H1 (cell line): ENCODE data around the gene GAB2. TPM values are rescaled to one million over a fixed set of nuclear protein-coding genes. Genes with fewer than 3 reads are reported as not detected.

ENCODE experiments used
- CTCF ChIA-PET: fragments of 300-600 bp; sonication (Branson Sonifier 250); formaldehyde crosslinking; loops from one replicate; lab custom pipeline; 2021; ENCODE audit not compliant: partially characterized antibody; lab: Charles Lee
- POLR2A ChIA-PET: fragments of 300-600 bp; sonication (Branson Sonifier 250); formaldehyde crosslinking; loops from one replicate; lab custom pipeline; 2021; ENCODE audit warnings: inconsistent platforms; ENCODE audit not compliant: partially characterized antibody; lab: Charles Lee
- DNase-seq, 2 experiments: peaks; one replicate each; pipeline versions ENCODE4 v3.0.0 to v3.0.0-alpha.2; 2010 to 2022; ENCODE audit warnings: low spot score in 2 of 2, low read depth in 1 of 2, mixed read lengths in 1 of 2
- FAIRE-seq: peaks from 2 replicates; lab custom pipeline; 2011; peaks lifted over from hg19 to GRCh38; lab: Jason Lieb, UNC
- H2AFZ ChIP-seq: 2 replicates; pipeline ENCODE4 v1.8.1; 2012; ENCODE audit warnings: low read length, inconsistent platforms
- H2AK5ac ChIP-seq: 2 replicates; pipeline ENCODE4 v1.6.1; 2013; ENCODE audit warnings: low read depth, low read length
- H2BK120ac ChIP-seq: replicated peaks from 2 replicates; pipeline ENCODE3; 2013; ENCODE audit warnings: low read depth, low read length, inconsistent platforms
- H2BK12ac ChIP-seq: 2 replicates; pipeline ENCODE4 v1.6.1; 2013; ENCODE audit warnings: low read depth, low read length
- H2BK15ac ChIP-seq: 2 replicates; pipeline ENCODE4 v1.6.1; 2013; ENCODE audit warnings: low read length
- H2BK20ac ChIP-seq: 2 replicates; pipeline ENCODE4 v1.6.1; 2013; ENCODE audit warnings: low read length
- H2BK5ac ChIP-seq: 2 replicates; pipeline ENCODE4 v1.6.1; 2013; ENCODE audit warnings: low read depth, low read length
- H3K14ac ChIP-seq: 2 replicates; pipeline ENCODE4 v1.6.1; 2013; ENCODE audit warnings: inconsistent platforms; ENCODE audit not compliant: insufficient read length
- H3K18ac ChIP-seq: 2 replicates; pipeline ENCODE4 v1.6.1; 2013; ENCODE audit warnings: low read length; ENCODE audit errors: extremely low read depth
- H3K23ac ChIP-seq: 2 replicates; pipeline ENCODE4 v1.6.1; 2013; ENCODE audit warnings: inconsistent platforms; ENCODE audit not compliant: insufficient read length
- H3K23me2 ChIP-seq: 2 replicates; pipeline ENCODE4 v1.6.1; 2013; ENCODE audit warnings: low read depth, low read length
- H3K27ac ChIP-seq: 2 replicates; pipeline ENCODE4 v1.6.1; 2011; ENCODE audit warnings: low read depth, low read length, inconsistent platforms
- H3K27me3 ChIP-seq, 4 experiments: replicated peaks in 1 of 4; 1 replicate in 1 of 4; 2 replicates in 3 of 4; pipeline versions ENCODE4 v1.6.1 to v1.8.1; 2011 to 2013; ENCODE audit warnings: low read length in 3 of 4, mild to moderate bottlenecking in 3 of 4, inconsistent platforms in 2 of 4, mixed read lengths in 2 of 4, moderate library complexity in 1 of 4; ENCODE audit not compliant: control insufficient read depth in 3 of 4, insufficient read depth in 3 of 4; ENCODE audit errors: extremely low read depth in 1 of 4
- H3K36me3 ChIP-seq, 4 experiments: 2 replicates each; pipeline versions ENCODE4 v1.6.1 to v1.8.1; 2011 to 2013; ENCODE audit warnings: mild to moderate bottlenecking in 4 of 4, low read length in 3 of 4, moderate library complexity in 2 of 4, control low read depth in 1 of 4, inconsistent platforms in 1 of 4; ENCODE audit not compliant: insufficient read depth in 4 of 4, control insufficient read depth in 2 of 4
- H3K4ac ChIP-seq: replicated peaks from 2 replicates; pipeline ENCODE3; 2013; ENCODE audit warnings: low read length, low read depth, mixed read lengths, inconsistent platforms; ENCODE audit not compliant: insufficient read length
- H3K4me1 ChIP-seq, 4 experiments: replicated peaks in 1 of 4; 1 replicate in 1 of 4; 2 replicates in 3 of 4; pipeline versions ENCODE4 v1.6.1 to v1.8.1; 2011 to 2013; ENCODE audit warnings: low read length in 3 of 4, inconsistent platforms in 2 of 4, mixed read lengths in 1 of 4; ENCODE audit not compliant: insufficient read depth in 4 of 4, control insufficient read depth in 3 of 4
- H3K4me2 ChIP-seq, 2 experiments: 2 replicates each; pipeline versions ENCODE4 v1.6.1 to v1.8.1; 2011 to 2013; ENCODE audit warnings: low read depth in 2 of 2, low read length in 2 of 2, control low read depth in 1 of 2, inconsistent platforms in 1 of 2, mild to moderate bottlenecking in 1 of 2; ENCODE audit not compliant: insufficient read depth in 1 of 2
- H3K4me3 ChIP-seq, 4 experiments: fragments of 200-600, 300-600 bp in 1 of 4; sonication (generic), shearing (Covaris generic), sonication (Bioruptor Twin) in 1 of 4; 2 replicates each; pipeline versions ENCODE4 v1.5.1 to v1.8.1; 2011 to 2016; ENCODE audit warnings: low read length in 4 of 4, low read depth in 3 of 4, control low read depth in 2 of 4, inconsistent platforms in 2 of 4, mild to moderate bottlenecking in 2 of 4, mixed read lengths in 1 of 4, moderate library complexity in 1 of 4; ENCODE audit not compliant: insufficient read depth in 2 of 4; ENCODE audit errors: extremely low read depth in 1 of 4
- H3K56ac ChIP-seq: replicated peaks from 2 replicates; pipeline ENCODE3; 2013; ENCODE audit warnings: low read depth, mild to moderate bottlenecking, mixed read lengths, low read length, inconsistent platforms; ENCODE audit not compliant: insufficient read length
- H3K79me1 ChIP-seq: 2 replicates; pipeline ENCODE4 v1.6.1; 2013; ENCODE audit warnings: low read depth, low read length, control low read depth
- H3K79me2 ChIP-seq, 2 experiments: 2 replicates each; pipeline versions ENCODE4 v1.6.1 to v1.8.1; 2012 to 2013; ENCODE audit warnings: low read length in 2 of 2, mild to moderate bottlenecking in 2 of 2, inconsistent platforms in 1 of 2; ENCODE audit not compliant: insufficient read depth in 2 of 2, control insufficient read depth in 1 of 2
- H3K9ac ChIP-seq, 4 experiments: replicated peaks in 1 of 4; 1 replicate in 1 of 4; 2 replicates in 3 of 4; pipeline versions ENCODE4 v1.6.1 to v1.8.1; 2011 to 2013; ENCODE audit warnings: low read depth in 3 of 4, low read length in 3 of 4, control low read depth in 2 of 4, mild to moderate bottlenecking in 2 of 4, moderate library complexity in 2 of 4, inconsistent platforms in 1 of 4; ENCODE audit errors: extremely low read depth in 1 of 4
- H3K9me3 ChIP-seq, 2 experiments: 2 replicates each; pipeline versions ENCODE4 v1.6.1 to v1.8.1; 2012 to 2013; ENCODE audit warnings: mild to moderate bottlenecking in 2 of 2, moderate library complexity in 2 of 2, control low read depth in 1 of 2, inconsistent platforms in 1 of 2, low read depth in 1 of 2, low read length in 1 of 2, mixed read lengths in 1 of 2; ENCODE audit not compliant: insufficient read depth in 2 of 2
- H4K20me1 ChIP-seq, 2 experiments: replicated peaks in 1 of 2; 2 replicates each; pipeline versions ENCODE3 to v1.8.1; 2011 to 2013; ENCODE audit warnings: inconsistent platforms in 2 of 2, low read length in 2 of 2, mild to moderate bottlenecking in 1 of 2; ENCODE audit not compliant: insufficient read depth in 2 of 2, control insufficient read depth in 1 of 2
- H4K5ac ChIP-seq: 2 replicates; pipeline ENCODE4 v1.6.1; 2013; ENCODE audit warnings: low read length, low read depth, mixed read lengths, inconsistent platforms; ENCODE audit not compliant: insufficient read length
- H4K8ac ChIP-seq: 2 replicates; pipeline ENCODE4 v1.8.0; 2013; ENCODE audit warnings: mild to moderate bottlenecking, moderate library complexity, low read length, inconsistent platforms; ENCODE audit not compliant: insufficient read depth; ENCODE audit errors: extremely low read depth
- H4K91ac ChIP-seq: replicated peaks from 2 replicates; pipeline ENCODE3; 2013; ENCODE audit warnings: low read length, mixed read lengths, inconsistent platforms; ENCODE audit not compliant: insufficient read length
- CTBP2 ChIP-seq: IDR thresholded peaks from 2 replicates; pipeline ENCODE4 v1.7.0; 2011; ENCODE audit warnings: borderline replicate concordance, mild to moderate bottlenecking, moderate library complexity, mixed read lengths, low read length; ENCODE audit not compliant: insufficient read depth, insufficient read length
- TAF7 ChIP-seq: optimal IDR thresholded peaks from 2 replicates; pipeline ENCODE3; 2011; ENCODE audit warnings: low read depth, mild to moderate bottlenecking, inconsistent platforms, low read length, moderate library complexity, borderline replicate concordance
- WGBS, 2 experiments: shearing (Covaris generic) in 1 of 2; methylation state at CpG; one replicate each; pipeline versions ENCODE4 v1.1.6 to v1.1.7; 2013 to 2015; ENCODE audit warnings: low lambda C conversion rate in 2 of 2, mixed read lengths in 2 of 2, inconsistent platforms in 1 of 2, low coverage in 1 of 2, missing lambda C conversion rate in 1 of 2; ENCODE audit not compliant: insufficient replicate concordance in 2 of 2, insufficient coverage in 1 of 2, insufficient read length in 1 of 2; ENCODE audit errors: extremely low coverage in 1 of 2, missing lambda C conversion rate in 1 of 2; 5-methylcytosine and 5-hydroxymethylcytosine counted together
- polyA plus RNA-seq, 7 experiments: library from polyadenylated mRNA; depleted of rRNA in 3 of 7; stranded (reverse) in 5 of 7; unstranded in 2 of 7; fragments of >200 nt in 5 of 7; fragments of 200-250 nt in 2 of 7; gene quantifications; 1 replicate in 5 of 7; 2 replicates in 1 of 7; 4 replicates in 1 of 7; pipeline versions ENCODE4 v1.2.1 to v1.2.3, GENCODE V29; 2011 to 2013; ENCODE audit warnings: missing spikeins in 2 of 7, mixed read lengths in 2 of 7
- total RNA-seq: library from RNA; stranded (reverse); fragmentation: NEBNext Ultra II Directional; extraction: Animal tissue kit (Norgen Biotek cat#: 25700); gene quantifications from 2 replicates; pipeline ENCODE4 v1.2.1, GENCODE V29; 2021

The GAB2 gene
- total and polyA plus RNA-seq, 2 of the 8 experiments (the other 6 are each of a cell fraction or from before 2014, with no cell fraction given), result 6.3 to 14.0 TPM

DNA sequence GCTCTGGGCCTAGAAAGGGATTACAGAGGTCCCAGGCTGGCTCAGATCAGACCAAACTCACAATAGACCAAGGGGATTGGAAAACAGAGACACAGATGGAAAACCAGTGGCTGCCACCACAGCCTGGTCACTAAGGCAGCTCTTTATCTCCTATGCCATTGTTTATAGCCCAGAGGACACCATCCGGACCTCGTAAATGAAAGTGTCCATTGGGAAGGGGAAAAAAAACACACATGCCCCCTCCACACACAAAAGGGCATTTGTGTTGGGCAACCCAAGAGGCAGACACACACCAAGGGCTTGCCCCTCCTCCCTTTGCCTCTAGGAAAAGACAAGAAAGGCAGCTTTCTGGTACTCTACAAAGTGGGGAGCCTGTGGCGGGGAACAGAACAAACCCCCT lies 85.9 kb downstream of the GAB2 start:
- Histone ChIP-seq H3K36me3 (no peaks in the 10 kb centered on the region), H3K18ac (no peak overlapping the region), H3K9ac (no peak overlapping the region), H2AK5ac (no peak overlapping the region), H2BK120ac (no peak overlapping the region), H3K56ac (no peak overlapping the region), H3K27ac (no peak overlapping the region), H4K8ac (no peak overlapping the region), H2BK15ac (no peak overlapping the region), H3K23ac (no peak overlapping the region), H3K4me1 (no peaks in the 10 kb centered on the region), H3K4me2 (no peak overlapping the region), H4K5ac (no peak overlapping the region), H4K20me1 (no peaks in the 10 kb centered on the region), H3K4me3 (no peak overlapping the region), H3K79me2 (no peaks in the 10 kb centered on the region), H3K23me2 (no peaks in the 10 kb centered on the region), H3K79me1 (no peaks in the 10 kb centered on the region), H3K14ac (no peak overlapping the region), H3K4ac (no peak overlapping the region), H2AFZ (no peak overlapping the region), H2BK5ac (no peak overlapping the region), H3K27me3 (no peaks in the 10 kb centered on the region), H4K91ac (no peak overlapping the region), H2BK20ac (no peak overlapping the region), H2BK12ac (no peak overlapping the region), H3K9me3 (no peaks in the 10 kb centered on the region)
- FAIRE-seq (no peak), DNase-seq (no peak)
- 98% methylated on average over 3 of the region's 3 CpGs; no CpG with 5 or more reads in 1 of the 2 experiments for WGBS, 2 experiments
- CTCF ChIA-PET, result interaction anchor here (1.0 to 1.1 kb wide), 2 partner anchors 19 to 91 kb away, joined by 3 to 4 read pairs; no protein-coding TSS in a partner anchor
- POLR2A ChIA-PET, result interaction anchor here (0.8 kb wide), 1 partner anchor 11 kb away, joined by 3 read pairs; no protein-coding TSS in a partner anchor
- TF ChIP-seq CTBP2, result no peak
- TF ChIP-seq TAF7, result no peak
